GM12878 (cell line): ENCODE results near the gene BRIX1. TPM values are rescaled to one million over a fixed set of nuclear protein-coding genes. Genes with fewer than 3 reads are reported as not detected.

Experiments used
- ATAC-seq: fragments of 200-7000 bp; cut with Tn5 transposase; 3 replicates; pipeline ENCODE4 v1.9.1; 2020; ENCODE audit warnings: mild to moderate bottlenecking, moderate library complexity
- BruUV-seq: library from RNA; stranded (reverse); fragments of 400-500 nt; replicated peaks from 2 replicates; lab custom pipeline; 2021; lab: Mats Ljungman, UMichigan
- CTCF ChIA-PET: fragments of 300-600 bp; sonication (Branson Sonifier 250); formaldehyde crosslinking; extraction: SDS; loops from one replicate; lab custom pipeline; 2021; ENCODE audit warnings: inconsistent platforms; lab: Yijun Ruan, JAX
- POLR2A ChIA-PET: fragments of 350-600 bp; formaldehyde crosslinking; extraction: SDS; loops from one replicate; lab custom pipeline; 2021; ENCODE audit warnings: inconsistent platforms; lab: Charles Lee
- RAD21 ChIA-PET: fragments of 300-600 bp; sonication (Branson Sonifier 250); formaldehyde crosslinking; loops from one replicate; lab custom pipeline; 2023; ENCODE audit warnings: antibody characterized with exemption; ENCODE audit not compliant: unreplicated experiment; lab: Charles Lee
- SMC1A ChIA-PET: fragments of 300-600 bp; sonication (Branson Sonifier 250); formaldehyde crosslinking; loops from one replicate; lab custom pipeline; 2023; ENCODE audit not compliant: unreplicated experiment, uncharacterized antibody; lab: Charles Lee
- DNase-seq: peaks from one replicate; pipeline ENCODE4 v3.0.0-alpha.2; 2011; ENCODE audit warnings: low read depth, low spot score
- FAIRE-seq: peaks from 3 replicates; lab custom pipeline; 2011; peaks lifted over from hg19 to GRCh38; lab: Jason Lieb, UNC
- H2AFZ ChIP-seq: 2 replicates; pipeline ENCODE4 v1.6.0; 2011; ENCODE audit warnings: low read depth, low read length, control low read depth; ENCODE audit not compliant: control insufficient read depth
- H3K27ac ChIP-seq: 2 replicates; pipeline ENCODE4 v1.5.1; 2011; ENCODE audit warnings: control low read depth; ENCODE audit not compliant: control insufficient read depth, insufficient read depth
- H3K27me3 ChIP-seq, 2 experiments: replicated peaks in 1 of 2; 2 replicates each; pipeline versions ENCODE4 v1.6.0 to v1.6.1; 2011; ENCODE audit warnings: low read length in 1 of 2; ENCODE audit not compliant: control insufficient read depth in 2 of 2, insufficient read depth in 2 of 2
- H3K36me3 ChIP-seq, 2 experiments: 2 replicates each; pipeline ENCODE4 v1.5.1; 2011; ENCODE audit warnings: low read length in 1 of 2; ENCODE audit not compliant: control insufficient read depth in 2 of 2, insufficient read depth in 2 of 2
- H3K4me1 ChIP-seq: 2 replicates; pipeline ENCODE4 v1.6.1; 2011; ENCODE audit warnings: mild to moderate bottlenecking, low read length, moderate library complexity, mixed read lengths; ENCODE audit not compliant: control insufficient read depth, insufficient read depth
- H3K4me2 ChIP-seq: 2 replicates; pipeline ENCODE4 v1.6.0; 2011; ENCODE audit warnings: control low read depth; ENCODE audit not compliant: control insufficient read depth, insufficient read depth
- H3K4me3 ChIP-seq: fragments of 200-600 bp; sonication (generic); 2 replicates; pipeline ENCODE4 v1.5.1; 2016
- H3K79me2 ChIP-seq: 2 replicates; pipeline ENCODE4 v1.6.0; 2011; ENCODE audit warnings: low read length; ENCODE audit not compliant: control insufficient read depth, insufficient read depth
- H3K9ac ChIP-seq: 2 replicates; pipeline ENCODE4 v1.8.0; 2011; ENCODE audit warnings: low read length, control low read depth, mixed read lengths; ENCODE audit not compliant: control insufficient read depth, insufficient read depth
- H3K9me3 ChIP-seq: replicated peaks from 3 replicates; pipeline ENCODE4 v1.5.1; 2011; ENCODE audit warnings: mild to moderate bottlenecking, low read length; ENCODE audit not compliant: control insufficient read depth, insufficient read depth
- H4K20me1 ChIP-seq: 2 replicates; pipeline ENCODE4 v1.6.0; 2011; ENCODE audit not compliant: control insufficient read depth, insufficient read depth
- ASH2L ChIP-seq: fragments of 300-600, 200-600 bp; sonication (generic); IDR thresholded peaks from 2 replicates; pipeline ENCODE4 v1.6.1; 2017; ENCODE audit warnings: low read depth, mild to moderate bottlenecking, borderline replicate concordance
- CBX3 ChIP-seq: fragments of 200-600 bp; sonication (generic); IDR thresholded peaks from 2 replicates; pipeline ENCODE4 v1.6.1; 2016; ENCODE audit warnings: low read depth, borderline replicate concordance
- EED ChIP-seq: sonication (generic); IDR thresholded peaks from 2 replicates; pipeline ENCODE4 v1.6.1; 2016; ENCODE audit warnings: antibody characterized with exemption, low read depth
- EZH2 ChIP-seq: IDR thresholded peaks from 2 replicates; pipeline ENCODE4 v1.6.1; 2012; ENCODE audit warnings: low read depth, mild to moderate bottlenecking, control low read depth, inconsistent platforms, low read length, borderline replicate concordance; ENCODE audit not compliant: control insufficient read depth
- MYC ChIP-seq: IDR thresholded peaks from 2 replicates; pipeline ENCODE4 v1.6.1; 2011; ENCODE audit warnings: mild to moderate bottlenecking, low read length, moderate library complexity, inconsistent platforms; ENCODE audit not compliant: insufficient read depth, insufficient replicate concordance, insufficient read length, severe bottlenecking
- PAX5 ChIP-seq: IDR thresholded peaks from 2 replicates; pipeline ENCODE4 v1.6.1; 2011; ENCODE audit warnings: low read depth, low read length, borderline replicate concordance
- PML ChIP-seq: IDR thresholded peaks from 2 replicates; pipeline ENCODE4 v1.6.1; 2012; ENCODE audit warnings: low read length, inconsistent platforms
- RBBP5 ChIP-seq: fragments of 200-600 bp; sonication (generic); conservative IDR thresholded peaks from 2 replicates; pipeline ENCODE4 v1.6.1; 2016
- SKIL ChIP-seq: fragments of 450-650 bp; IDR thresholded peaks from 2 replicates; pipeline ENCODE4 v1.6.1; 2017; ENCODE audit warnings: mild to moderate bottlenecking, low read depth, inconsistent platforms; ENCODE audit not compliant: poor library complexity, severe bottlenecking
- SREBF2 ChIP-seq: IDR thresholded peaks from 2 replicates; pipeline ENCODE4 v1.6.1; 2012; ENCODE audit warnings: mild to moderate bottlenecking, low read length
- STAT3 ChIP-seq: IDR thresholded peaks from 2 replicates; pipeline ENCODE4 v1.6.1; 2011; ENCODE audit warnings: low read depth, low read length, improper control_type of control experiment
- WRNIP1 ChIP-seq: IDR thresholded peaks from 2 replicates; pipeline ENCODE4 v1.6.1; 2011; ENCODE audit warnings: low read depth, low read length, improper control_type of control experiment, borderline replicate concordance
- ZSCAN29 ChIP-seq: fragments of 450-650 bp; IDR thresholded peaks from 2 replicates; pipeline ENCODE4 v1.6.1; 2017; ENCODE audit warnings: mild to moderate bottlenecking, moderate library complexity
- WGBS: methylation state at CpG from one replicate; pipeline ENCODE4 v1.1.6; 2016; ENCODE audit warnings: low lambda C conversion rate; ENCODE audit not compliant: insufficient replicate concordance, insufficient coverage; ENCODE audit errors: missing lambda C conversion rate; 5-methylcytosine and 5-hydroxymethylcytosine counted together
- in situ Hi-C: fragments of 300-500 bp; cut with MboI; formaldehyde crosslinking; loops from 9 replicates; pipeline ENCODE4 v1.14.3; 2018; ENCODE audit warnings: mixed read lengths
- intact Hi-C: fragments of 100-400 bp; cut with micrococcal nuclease; formaldehyde crosslinking; loops from one replicate; pipeline ENCODE4 v1.14.2; 2022; ENCODE audit not compliant: unreplicated experiment
- polyA plus RNA-seq, 11 experiments: library from polyadenylated mRNA; depleted of rRNA in 4 of 11; unstranded in 6 of 11; stranded (reverse) in 5 of 11; fragments of >200 nt; fragmentation: Nextera tagmentation in 4 of 11; fragmentation: Illumina TruSeq in 1 of 11; extraction: Ambion mirVana in 4 of 11; extraction: Trizol in 1 of 11; gene quantifications; 1 replicate in 1 of 11; 2 replicates in 10 of 11; pipeline versions ENCODE4 v1.2.1 to v1.2.3, GENCODE V29; 2011 to 2016; ENCODE audit warnings: inconsistent platforms in 2 of 11, missing spikeins in 2 of 11, low read depth in 1 of 11
- total RNA-seq, 4 experiments: library from RNA; depleted of rRNA in 3 of 4; stranded (reverse); fragments of >200 nt in 3 of 4; fragmentation: Illumina TruSeq in 1 of 4; extraction: Trizol in 1 of 4; gene quantifications; 2 replicates each; pipeline versions ENCODE4 v1.2.1 to v1.2.3, GENCODE V29; 2013 to 2021
- TF ChIP-seq, protein P1 (sequence below): fragments of 450-650 bp; IDR thresholded peaks from 2 replicates; pipeline ENCODE4 v1.6.1; 2017; ENCODE audit warnings: antibody characterized with exemption, mild to moderate bottlenecking, moderate library complexity

Gene BRIX1
- total and polyA plus RNA-seq, 10 of the 15 experiments (the other 5 are each of a cell fraction or from before 2014, with no cell fraction given) = 48.3 to 119 (median 78.9) TPM

GRCh38 chr5:34968258-34968657 lies 52.7 kb downstream of the BRIX1 start:
- Histone ChIP-seq H2AFZ (no peak overlapping the region), H3K27me3 (no peaks in the 10 kb centered on the region), H3K9ac (no peak overlapping the region), H3K4me2 (no peak overlapping the region), H3K79me2 (no peaks in the 10 kb centered on the region), H3K27ac (no peak overlapping the region), H4K20me1 (no peaks in the 10 kb centered on the region), H3K9me3 (no peaks in the 10 kb centered on the region; the same call in 1 of the 3 replicates), H3K4me3 (no peak overlapping the region), H3K4me1 (no peaks in the 10 kb centered on the region), H3K36me3 (no peaks in the 10 kb centered on the region; a peak in 1 of 4 replicates)
- in situ Hi-C loops (no loop called here), intact Hi-C loops (no loop called here)
- no peak for DNase-seq
- 97% methylated on average over 2 of the region's 2 CpGs for WGBS
- POLR2A ChIA-PET = interaction anchor here (1.2 kb wide), 1 partner anchor 38 kb away, joined by 4 read pairs; no protein-coding TSS in a partner anchor
- BruUV-seq = no TSS peak
- RAD21 ChIA-PET = interaction anchor here (0.8 kb wide), 2 partner anchors 9 to 35 kb away, joined by 3 to 4 read pairs; no protein-coding TSS in a partner anchor
- CTCF ChIA-PET = interaction anchor here (1.0 to 3.9 kb wide), 2 partner anchors 10 to 33 kb away, joined by 3 to 20 read pairs; no protein-coding TSS in a partner anchor
- TF ChIP-seq PAX5 (no peak), SREBF2 (no peak), CBX3 (no peak), STAT3 (no peak), ZSCAN29 (no peak), MYC (no peak), ASH2L (no peak), RBBP5 (no peak), WRNIP1 (no peak), SKIL (no peak), PML (no peak), EZH2 (no peak), EED (no peak)
- TF ChIP-seq, protein P1, sequence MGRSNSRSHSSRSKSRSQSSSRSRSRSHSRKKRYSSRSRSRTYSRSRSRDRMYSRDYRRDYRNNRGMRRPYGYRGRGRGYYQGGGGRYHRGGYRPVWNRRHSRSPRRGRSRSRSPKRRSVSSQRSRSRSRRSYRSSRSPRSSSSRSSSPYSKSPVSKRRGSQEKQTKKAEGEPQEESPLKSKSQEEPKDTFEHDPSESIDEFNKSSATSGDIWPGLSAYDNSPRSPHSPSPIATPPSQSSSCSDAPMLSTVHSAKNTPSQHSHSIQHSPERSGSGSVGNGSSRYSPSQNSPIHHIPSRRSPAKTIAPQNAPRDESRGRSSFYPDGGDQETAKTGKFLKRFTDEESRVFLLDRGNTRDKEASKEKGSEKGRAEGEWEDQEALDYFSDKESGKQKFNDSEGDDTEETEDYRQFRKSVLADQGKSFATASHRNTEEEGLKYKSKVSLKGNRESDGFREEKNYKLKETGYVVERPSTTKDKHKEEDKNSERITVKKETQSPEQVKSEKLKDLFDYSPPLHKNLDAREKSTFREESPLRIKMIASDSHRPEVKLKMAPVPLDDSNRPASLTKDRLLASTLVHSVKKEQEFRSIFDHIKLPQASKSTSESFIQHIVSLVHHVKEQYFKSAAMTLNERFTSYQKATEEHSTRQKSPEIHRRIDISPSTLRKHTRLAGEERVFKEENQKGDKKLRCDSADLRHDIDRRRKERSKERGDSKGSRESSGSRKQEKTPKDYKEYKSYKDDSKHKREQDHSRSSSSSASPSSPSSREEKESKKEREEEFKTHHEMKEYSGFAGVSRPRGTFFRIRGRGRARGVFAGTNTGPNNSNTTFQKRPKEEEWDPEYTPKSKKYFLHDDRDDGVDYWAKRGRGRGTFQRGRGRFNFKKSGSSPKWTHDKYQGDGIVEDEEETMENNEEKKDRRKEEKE = no peak
- SMC1A ChIA-PET = interaction anchor here (5.8 kb wide), 1 partner anchor 34 kb away, joined by 25 read pairs; no protein-coding TSS in a partner anchor
- no peak for FAIRE-seq
- no peak for ATAC-seq
